K562 (cell line): ENCODE data around the gene ZNF107. TPM values are rescaled to one million over a fixed set of nuclear protein-coding genes. Genes with fewer than 3 reads are reported as not detected.

Experiments
- ATAC-seq: fragments of 200-7000 bp; cut with Tn5 transposase; 3 replicates; pipeline ENCODE4 v1.9.1; 2020; ENCODE audit warnings: moderate library complexity
- BruUV-seq: library from RNA; stranded (reverse); fragments of 400-500 nt; replicated peaks from 2 replicates; lab custom pipeline; 2021; lab: Mats Ljungman, UMichigan
- CTCF ChIA-PET: fragments of 300-600 bp; formaldehyde crosslinking; extraction: SDS; loops from one replicate; lab custom pipeline; 2021; ENCODE audit warnings: low intra/inter-chr PET ratio; lab: Yijun Ruan, JAX
- POLR2A ChIA-PET: fragments of 300-600, 350-650 bp; sonication (Branson Sonifier 250); formaldehyde crosslinking; extraction: SDS; loops from one replicate; lab custom pipeline; 2021; ENCODE audit warnings: antibody characterized with exemption, inconsistent platforms; lab: Yijun Ruan, JAX
- DNase-seq, 4 experiments: peaks; one replicate each; pipeline versions ENCODE4 v3.0.0 to v3.0.0-alpha.2; 2011 to 2018; ENCODE audit warnings: low spot score in 3 of 4, mixed read lengths in 3 of 4; ENCODE audit errors: extremely low read depth in 1 of 4
- FAIRE-seq: peaks from 2 replicates; lab custom pipeline; 2011; peaks lifted over from hg19 to GRCh38; lab: Jason Lieb, UNC
- H2AFZ ChIP-seq: 2 replicates; pipeline ENCODE4 v1.6.0; 2011; ENCODE audit warnings: low read depth, low read length, control low read depth, inconsistent platforms
- H3K27ac ChIP-seq: fragments of 200-600 bp; 3 replicates; pipeline ENCODE4 v1.8.0; 2011; ENCODE audit warnings: low read depth, mild to moderate bottlenecking, control low read depth, inconsistent platforms, low read length, moderate library complexity, mixed read lengths; ENCODE audit errors: extremely low read depth
- H3K27me3 ChIP-seq, 2 experiments: fragments of 300-600 bp in 1 of 2; 2 replicates in 1 of 2; 3 replicates in 1 of 2; pipeline versions ENCODE4 v1.6.0 to v1.8.0; 2011; ENCODE audit warnings: inconsistent platforms in 2 of 2, low read length in 2 of 2, mild to moderate bottlenecking in 1 of 2, mixed read lengths in 1 of 2, moderate library complexity in 1 of 2; ENCODE audit not compliant: control insufficient read depth in 2 of 2, insufficient read depth in 2 of 2
- H3K36me3 ChIP-seq: fragments of 300-600 bp; 3 replicates; pipeline ENCODE4 v1.8.0; 2011; ENCODE audit warnings: mild to moderate bottlenecking, low read length, inconsistent platforms; ENCODE audit not compliant: control insufficient read depth, insufficient read depth
- H3K4me1 ChIP-seq, 2 experiments: fragments of 200-600 bp in 1 of 2; replicated peaks in 1 of 2; 2 replicates in 1 of 2; 3 replicates in 1 of 2; pipeline versions ENCODE4 v1.5.1 to v1.8.0; 2011; ENCODE audit warnings: inconsistent platforms in 2 of 2, low read length in 2 of 2, mild to moderate bottlenecking in 1 of 2, mixed read lengths in 1 of 2, moderate library complexity in 1 of 2; ENCODE audit not compliant: control insufficient read depth in 2 of 2, insufficient read depth in 2 of 2
- H3K4me2 ChIP-seq: 2 replicates; pipeline ENCODE4 v1.6.1; 2011; ENCODE audit warnings: low read length, control low read depth, inconsistent platforms, mixed read lengths; ENCODE audit not compliant: insufficient read depth
- H3K4me3 ChIP-seq: fragments of 200-600 bp; sonication (generic), shearing (Covaris generic); 2 replicates; pipeline ENCODE4 v1.5.1; 2016; ENCODE audit warnings: control low read depth, inconsistent platforms
- H3K79me2 ChIP-seq: fragments of 200-600 bp; 3 replicates; pipeline ENCODE4 v1.8.0; 2011; ENCODE audit warnings: low read length, inconsistent platforms; ENCODE audit not compliant: control insufficient read depth, insufficient read depth
- H3K9ac ChIP-seq, 2 experiments: 2 replicates each; pipeline versions ENCODE4 v1.6.0 to v1.6.1; 2011; ENCODE audit warnings: low read depth in 2 of 2, low read length in 2 of 2, control low read depth in 1 of 2, inconsistent platforms in 1 of 2, mild to moderate bottlenecking in 1 of 2, mixed read lengths in 1 of 2; ENCODE audit not compliant: insufficient read depth in 1 of 2
- H3K9me1 ChIP-seq: one replicate; pipeline ENCODE4 v1.6.0; 2011; ENCODE audit warnings: inconsistent platforms, mild to moderate bottlenecking, low read length, moderate library complexity; ENCODE audit not compliant: control insufficient read depth, insufficient read depth
- H3K9me3 ChIP-seq: replicated peaks from 2 replicates; pipeline ENCODE4 v1.5.1; 2011; ENCODE audit warnings: low read depth, low read length, inconsistent platforms; ENCODE audit not compliant: control insufficient read depth, insufficient read depth
- H4K20me1 ChIP-seq: replicated peaks from 2 replicates; pipeline ENCODE4 v1.6.1; 2011; ENCODE audit warnings: low read length, inconsistent platforms, mixed read lengths; ENCODE audit not compliant: control insufficient read depth, insufficient read depth
- FOXA3 ChIP-seq, 2 experiments: fragments of 450-650 bp in 1 of 2; sonication (generic) in 1 of 2; formaldehyde crosslinking; IDR thresholded peaks in 1 of 2; conservative IDR thresholded peaks in 1 of 2; 2 replicates each; pipeline versions ENCODE4 v1.4.0 to v1.8.0; 2020 to 2022; ENCODE audit warnings: mild to moderate bottlenecking in 2 of 2, missing genetic modification reagents in 1 of 2
- NCOA6 ChIP-seq: fragments of 450-650 bp; IDR thresholded peaks from 2 replicates; pipeline ENCODE4 v1.6.1; 2017; ENCODE audit warnings: mild to moderate bottlenecking
- NFE2L1 ChIP-seq: fragments of 450-650 bp; IDR thresholded peaks from 2 replicates; pipeline ENCODE4 v1.6.1; 2016; ENCODE audit warnings: missing genetic modification characterization, low read depth, mild to moderate bottlenecking, missing compliant biosample characterization, moderate library complexity, borderline replicate concordance
- NR2C2 ChIP-seq, 2 experiments: fragments of 200-800 bp in 1 of 2; sonication (Bioruptor generic) in 1 of 2; sonication (generic) in 1 of 2; formaldehyde crosslinking in 1 of 2; IDR thresholded peaks; 2 replicates each; pipeline versions ENCODE4 v1.6.1 to v1.8.0; 2016 to 2022; ENCODE audit warnings: mild to moderate bottlenecking in 1 of 2, missing compliant biosample characterization in 1 of 2, missing genetic modification characterization in 1 of 2, missing genetic modification reagents in 1 of 2
- PTTG1 ChIP-seq: fragments of 450-650 bp; IDR thresholded peaks from 2 replicates; pipeline ENCODE4 v1.6.1; 2016; ENCODE audit warnings: low read depth, mild to moderate bottlenecking, missing genetic modification characterization, missing compliant biosample characterization
- RAD21 ChIP-seq, 2 experiments: fragments of 250-450 bp in 1 of 2; fragments of 450-650 bp in 1 of 2; sonication (Bioruptor Pico) in 1 of 2; formaldehyde crosslinking in 1 of 2; IDR thresholded peaks in 1 of 2; conservative IDR thresholded peaks in 1 of 2; 2 replicates each; pipeline versions ENCODE4 v1.4.0 to v1.8.0; 2020 to 2022; ENCODE audit warnings: mild to moderate bottlenecking in 2 of 2, moderate library complexity in 1 of 2
- SMC3 ChIP-seq: conservative IDR thresholded peaks from 2 replicates; pipeline ENCODE4 v1.6.1; 2011; ENCODE audit warnings: low read depth, low read length, improper control_type of control experiment; ENCODE audit not compliant: insufficient read depth
- ZNF79 ChIP-seq: fragments of 250-450 bp; sonication (Bioruptor Pico); IDR thresholded peaks from 2 replicates; pipeline ENCODE4 v1.4.0; 2020; ENCODE audit warnings: low read depth, mild to moderate bottlenecking, moderate library complexity
- ZZZ3 ChIP-seq: fragments of 450-650 bp; IDR thresholded peaks from 2 replicates; pipeline ENCODE4 v1.6.1; 2016; ENCODE audit warnings: antibody characterized with exemption, mild to moderate bottlenecking, moderate library complexity
- WGBS: fragments of 100-300 bp; shearing (Covaris generic); methylation state at CpG from one replicate; pipeline ENCODE4 v1.1.6; 2016; ENCODE audit warnings: low coverage, mixed read lengths; ENCODE audit not compliant: insufficient coverage; ENCODE audit errors: missing lambda C conversion rate; 5-methylcytosine and 5-hydroxymethylcytosine counted together
- in situ Hi-C: fragments of 300-500 bp; cut with MboI; formaldehyde crosslinking; loops from 4 replicates; pipeline ENCODE4 v1.15.0; 2018; ENCODE audit warnings: inconsistent platforms, mixed read lengths
- intact Hi-C: fragments of 100-400 bp; cut with micrococcal nuclease; formaldehyde crosslinking; loops from 2 replicates; pipeline ENCODE4 v1.14.2; 2022
- polyA plus RNA-seq, 8 experiments: library from polyadenylated mRNA; depleted of rRNA in 4 of 8; stranded (reverse) in 5 of 8; unstranded in 3 of 8; fragments of >200 nt; fragmentation: Nextera tagmentation in 2 of 8; fragmentation: Illumina TruSeq in 1 of 8; extraction: Ambion mirVana in 2 of 8; extraction: Trizol in 1 of 8; gene quantifications; 2 replicates each; pipeline versions ENCODE4 v1.2.1 to v1.2.3, GENCODE V29; 2011 to 2014; ENCODE audit warnings: inconsistent platforms in 1 of 8, missing spikeins in 1 of 8
- total RNA-seq, 7 experiments: library from RNA; depleted of rRNA in 6 of 7; stranded (reverse); fragments of >200 nt in 6 of 7; fragmentation: Illumina TruSeq in 2 of 7; extraction: Trizol in 2 of 7; gene quantifications; 2 replicates each; pipeline versions ENCODE4 v1.2.1 to v1.2.3, GENCODE V29; 2011 to 2021; ENCODE audit warnings: low replicate concordance in 1 of 7
- TF ChIP-seq, protein P1 (sequence below): fragments of 250-450 bp; sonication (Bioruptor Pico); IDR thresholded peaks from 2 replicates; pipeline ENCODE4 v1.5.0; 2022; ENCODE audit warnings: mild to moderate bottlenecking
- TF ChIP-seq, protein P2 (sequence below), 3 experiments: IDR thresholded peaks in 2 of 3; conservative IDR thresholded peaks in 1 of 3; 2 replicates each; pipeline ENCODE4 v1.5.1; 2011 to 2012; ENCODE audit warnings: low read length in 3 of 3, mild to moderate bottlenecking in 3 of 3, control low read depth in 2 of 3, improper control_type of control experiment in 1 of 3, inconsistent platforms in 1 of 3, low read depth in 1 of 3, mixed read lengths in 1 of 3, moderate library complexity in 1 of 3; ENCODE audit not compliant: insufficient read depth in 2 of 3
- TF ChIP-seq, protein P3 (sequence below): sonication (generic); formaldehyde crosslinking; IDR thresholded peaks from 2 replicates; pipeline ENCODE4 v1.8.0; 2022; ENCODE audit warnings: missing genetic modification reagents, mild to moderate bottlenecking, moderate library complexity, borderline replicate concordance

Gene ZNF107
- total and polyA plus RNA-seq, 9 of the 15 experiments (the other 6 are each of a cell fraction or from before 2014, with no cell fraction given): 2.4 to 14.2 (median 7.9) TPM

DNA sequence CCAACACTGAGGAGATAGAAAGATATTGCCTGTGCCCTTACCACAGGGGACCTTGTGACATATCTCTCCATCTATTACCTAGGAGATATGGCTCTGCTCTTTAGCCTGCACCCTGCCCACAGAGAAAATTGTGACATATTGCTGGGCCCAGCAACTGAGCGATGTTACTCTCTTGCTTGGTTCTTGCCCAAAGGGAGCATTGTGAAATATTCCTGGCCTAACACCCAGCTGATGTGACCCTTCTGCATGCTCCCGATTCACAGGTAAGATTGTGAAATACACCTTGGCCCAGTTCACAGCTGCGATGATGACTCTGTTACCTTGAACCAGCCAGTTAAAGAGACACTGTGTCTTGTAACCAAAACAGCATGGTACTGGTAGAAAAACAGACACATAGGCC lies 37.2 kb upstream of the ZNF107 start (continued):
- TF ChIP-seq, protein P1, sequence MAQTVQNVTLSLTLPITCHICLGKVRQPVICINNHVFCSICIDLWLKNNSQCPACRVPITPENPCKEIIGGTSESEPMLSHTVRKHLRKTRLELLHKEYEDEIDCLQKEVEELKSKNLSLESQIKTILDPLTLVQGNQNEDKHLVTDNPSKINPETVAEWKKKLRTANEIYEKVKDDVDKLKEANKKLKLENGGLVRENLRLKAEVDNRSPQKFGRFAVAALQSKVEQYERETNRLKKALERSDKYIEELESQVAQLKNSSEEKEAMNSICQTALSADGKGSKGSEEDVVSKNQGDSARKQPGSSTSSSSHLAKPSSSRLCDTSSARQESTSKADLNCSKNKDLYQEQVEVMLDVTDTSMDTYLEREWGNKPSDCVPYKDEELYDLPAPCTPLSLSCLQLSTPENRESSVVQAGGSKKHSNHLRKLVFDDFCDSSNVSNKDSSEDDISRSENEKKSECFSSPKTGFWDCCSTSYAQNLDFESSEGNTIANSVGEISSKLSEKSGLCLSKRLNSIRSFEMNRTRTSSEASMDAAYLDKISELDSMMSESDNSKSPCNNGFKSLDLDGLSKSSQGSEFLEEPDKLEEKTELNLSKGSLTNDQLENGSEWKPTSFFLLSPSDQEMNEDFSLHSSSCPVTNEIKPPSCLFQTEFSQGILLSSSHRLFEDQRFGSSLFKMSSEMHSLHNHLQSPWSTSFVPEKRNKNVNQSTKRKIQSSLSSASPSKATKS (CRISPR knock-in tag): no peak
- TF ChIP-seq, all 486 proteins: peak for 0

DNA sequence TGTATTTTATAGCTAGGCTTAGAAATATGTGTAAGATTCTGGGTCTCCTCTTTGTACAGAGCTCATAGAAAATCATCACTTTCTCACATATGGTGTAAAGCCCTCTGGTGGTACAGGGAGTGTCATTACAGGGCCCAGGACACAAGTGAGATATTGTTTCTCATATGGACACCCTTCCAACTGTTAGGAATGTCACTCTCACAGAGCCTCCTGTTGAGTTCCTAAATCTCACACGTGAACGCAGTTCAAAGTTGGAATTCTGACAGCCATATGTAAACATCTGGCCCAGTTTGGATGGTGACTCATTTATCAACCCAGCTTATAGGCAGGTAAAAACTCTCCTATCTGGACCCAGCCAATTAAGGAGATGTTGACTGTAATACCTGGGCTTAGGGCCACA lies 35.4 kb upstream of the ZNF107 start:
- Histone ChIP-seq H3K4me1 (no peaks in the 10 kb centered on the region), H3K9ac (no peak overlapping the region), H3K4me2 (no peak overlapping the region), H3K79me2 (no peaks in the 10 kb centered on the region), H3K27me3 (no peaks in the 10 kb centered on the region), H4K20me1 (no peaks in the 10 kb centered on the region), H3K9me1 (no peaks in the 10 kb centered on the region), H2AFZ (no peak overlapping the region), H3K27ac (no peak overlapping the region), H3K9me3 (no peaks in the 10 kb centered on the region), H3K4me3 (no peak overlapping the region), H3K36me3 (no peaks in the 10 kb centered on the region)
- intact Hi-C loops: no loop called here
- DNase-seq (peak; percentile 32 to 49 (median 43)), ATAC-seq (peak; percentile 88), FAIRE-seq (no peak)
- in situ Hi-C loops: loop anchor here (25.0 kb wide), 1 partner anchor 682 kb away; no protein-coding TSS in a partner anchor
- ChIA-PET POLR2A (no interaction called here), CTCF (no interaction called here)
- 0% methylated on average over 2 of the region's 2 CpGs for WGBS
- TF ChIP-seq PTTG1 (tag) (no peak), ZZZ3 (no peak), FOXA3 (CRISPR knock-in tag; conservative IDR thresholded peaks at IDR 0.05 in 1 of 2, IDR thresholded peaks at IDR 0.05 in 1 of 2) (no peak), ZNF79 (no peak), RAD21 (CRISPR knock-in tag; conservative IDR thresholded peaks at IDR 0.05 in 1 of 2, IDR thresholded peaks at IDR 0.05 in 1 of 2) (peak in 1 of 2 experiments; percentile 51; a peak in 2 of 4 replicates), NR2C2 (CRISPR knock-in tag; IDR thresholded peaks at IDR 0.05) (no peak), NR2C2 (tag; IDR thresholded peaks at IDR 0.05) (no peak), NFE2L1 (tag) (no peak), SMC3 (peak; percentile 67), NCOA6 (no peak)
- TF ChIP-seq, protein P2, sequence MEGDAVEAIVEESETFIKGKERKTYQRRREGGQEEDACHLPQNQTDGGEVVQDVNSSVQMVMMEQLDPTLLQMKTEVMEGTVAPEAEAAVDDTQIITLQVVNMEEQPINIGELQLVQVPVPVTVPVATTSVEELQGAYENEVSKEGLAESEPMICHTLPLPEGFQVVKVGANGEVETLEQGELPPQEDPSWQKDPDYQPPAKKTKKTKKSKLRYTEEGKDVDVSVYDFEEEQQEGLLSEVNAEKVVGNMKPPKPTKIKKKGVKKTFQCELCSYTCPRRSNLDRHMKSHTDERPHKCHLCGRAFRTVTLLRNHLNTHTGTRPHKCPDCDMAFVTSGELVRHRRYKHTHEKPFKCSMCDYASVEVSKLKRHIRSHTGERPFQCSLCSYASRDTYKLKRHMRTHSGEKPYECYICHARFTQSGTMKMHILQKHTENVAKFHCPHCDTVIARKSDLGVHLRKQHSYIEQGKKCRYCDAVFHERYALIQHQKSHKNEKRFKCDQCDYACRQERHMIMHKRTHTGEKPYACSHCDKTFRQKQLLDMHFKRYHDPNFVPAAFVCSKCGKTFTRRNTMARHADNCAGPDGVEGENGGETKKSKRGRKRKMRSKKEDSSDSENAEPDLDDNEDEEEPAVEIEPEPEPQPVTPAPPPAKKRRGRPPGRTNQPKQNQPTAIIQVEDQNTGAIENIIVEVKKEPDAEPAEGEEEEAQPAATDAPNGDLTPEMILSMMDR (IDR thresholded peaks at IDR 0.05 in 2 of 3, conservative IDR thresholded peaks at IDR 0.05 in 1 of 3; ENCODE audit: insufficient read depth in 2 of 3, low read depth in 1 of 3, low read length in 3 of 3): peak; percentile 40 to 60 (median 57); a peak in 5 of 6 replicates
- TF ChIP-seq, protein P3, sequence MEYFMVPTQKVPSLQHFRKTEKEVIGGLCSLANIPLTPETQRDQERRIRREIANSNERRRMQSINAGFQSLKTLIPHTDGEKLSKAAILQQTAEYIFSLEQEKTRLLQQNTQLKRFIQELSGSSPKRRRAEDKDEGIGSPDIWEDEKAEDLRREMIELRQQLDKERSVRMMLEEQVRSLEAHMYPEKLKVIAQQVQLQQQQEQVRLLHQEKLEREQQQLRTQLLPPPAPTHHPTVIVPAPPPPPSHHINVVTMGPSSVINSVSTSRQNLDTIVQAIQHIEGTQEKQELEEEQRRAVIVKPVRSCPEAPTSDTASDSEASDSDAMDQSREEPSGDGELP (CRISPR knock-in tag): no peak
- BruUV-seq: no TSS peak
